HepG2 (cell line): ENCODE measurements around the gene SLC35B2. TPM values are rescaled to one million over a fixed set of nuclear protein-coding genes. Genes with fewer than 3 reads are reported as not detected.
A peak's percentile ranks its signal among the peaks of the same experiment; 100 is the strongest.

Experiments
- GZF1 ChIP-seq: sonication (generic); formaldehyde crosslinking; IDR thresholded peaks from 2 replicates; pipeline ENCODE4 v1.5.1; 2020; ENCODE audit warnings: mild to moderate bottlenecking, missing genetic modification reagents
- HMGXB4 ChIP-seq, 2 experiments: sonication (generic) in 1 of 2; formaldehyde crosslinking in 1 of 2; IDR thresholded peaks; 2 replicates each; pipeline versions ENCODE4 v1.4.0 to v1.6.1; 2018 to 2020; ENCODE audit warnings: missing genetic modification reagents in 2 of 2, borderline replicate concordance in 1 of 2, low read depth in 1 of 2, mild to moderate bottlenecking in 1 of 2, missing biosample characterization in 1 of 2
- HNRNPH1 ChIP-seq: fragments of 200-400 bp; formaldehyde crosslinking; optimal IDR thresholded peaks from 2 replicates; pipeline ENCODE3; 2017; ENCODE audit warnings: mild to moderate bottlenecking, low read depth, low read length
- KDM5B ChIP-seq: sonication (generic); formaldehyde crosslinking; IDR thresholded peaks from 2 replicates; pipeline ENCODE4 v1.4.0; 2020; ENCODE audit warnings: missing genetic modification reagents, mild to moderate bottlenecking, borderline replicate concordance
- KLF6 ChIP-seq: IDR thresholded peaks from 2 replicates; pipeline ENCODE4 v1.8.0; 2016; ENCODE audit warnings: missing biosample characterization, missing genetic modification reagents
- KMT2B ChIP-seq: IDR thresholded peaks from 2 replicates; pipeline ENCODE4 v1.6.1; 2016; ENCODE audit warnings: missing genetic modification reagents, missing compliant biosample characterization
- NFATC3 ChIP-seq: sonication (generic); formaldehyde crosslinking; IDR thresholded peaks from 2 replicates; pipeline ENCODE4 v1.5.1; 2020; ENCODE audit warnings: mild to moderate bottlenecking, missing genetic modification reagents
- REPIN1 ChIP-seq: sonication (generic); formaldehyde crosslinking; IDR thresholded peaks from 2 replicates; pipeline ENCODE4 v1.8.0; 2022; ENCODE audit warnings: missing genetic modification reagents, low read depth, mild to moderate bottlenecking, borderline replicate concordance
- RFXAP ChIP-seq: sonication (generic); formaldehyde crosslinking; IDR thresholded peaks from 2 replicates; pipeline ENCODE4 v1.4.0; 2020; ENCODE audit warnings: missing genetic modification reagents, borderline replicate concordance
- SRY ChIP-seq: sonication (generic); formaldehyde crosslinking; IDR thresholded peaks from 2 replicates; pipeline ENCODE4 v1.8.0; 2022; ENCODE audit warnings: mild to moderate bottlenecking, missing genetic modification reagents
- TFAP4 ChIP-seq: sonication (generic); IDR thresholded peaks from 2 replicates; pipeline ENCODE4 v1.6.1; 2016; ENCODE audit warnings: low read depth, borderline replicate concordance
- TFE3 ChIP-seq: IDR thresholded peaks from 2 replicates; pipeline ENCODE4 v1.6.1; 2016
- ZFP1 ChIP-seq: IDR thresholded peaks from 2 replicates; pipeline ENCODE4 v1.6.1; 2016
- ZFX ChIP-seq: sonication (generic); formaldehyde crosslinking; IDR thresholded peaks from 2 replicates; pipeline ENCODE4 v1.4.0; 2020; ENCODE audit warnings: mild to moderate bottlenecking, low read depth, missing genetic modification reagents, moderate library complexity
- ZNF234 ChIP-seq: sonication (generic); formaldehyde crosslinking; conservative IDR thresholded peaks from 2 replicates; pipeline ENCODE4 v1.5.1; 2020; ENCODE audit warnings: mild to moderate bottlenecking, missing genetic modification reagents
- polyA plus RNA-seq, 8 experiments: library from polyadenylated mRNA; depleted of rRNA in 3 of 8; stranded (reverse) in 7 of 8; unstranded in 1 of 8; fragments of >200 nt; fragmentation: Illumina TruSeq in 4 of 8; extraction: Trizol in 4 of 8; gene quantifications; 2 replicates each; pipeline versions ENCODE4 v1.2.1 to v1.2.3, GENCODE V29; 2011 to 2016; ENCODE audit warnings: low read depth in 4 of 8, missing spikeins in 1 of 8, mixed read lengths in 1 of 8; ENCODE audit not compliant: insufficient read depth in 1 of 8
- total RNA-seq, 5 experiments: library from RNA; depleted of rRNA; stranded (reverse); fragments of >200 nt; fragmentation: Illumina TruSeq; extraction: Trizol; gene quantifications; 2 replicates each; pipeline ENCODE4 v1.2.3, GENCODE V29; 2016; ENCODE audit warnings: low read depth in 1 of 5
- TF ChIP-seq, protein P1 (sequence below): sonication (generic); formaldehyde crosslinking; IDR thresholded peaks from 2 replicates; pipeline ENCODE4 v1.5.1; 2020; ENCODE audit warnings: mild to moderate bottlenecking, missing genetic modification reagents
- TF ChIP-seq, protein P2 (sequence below): sonication (generic); formaldehyde crosslinking; IDR thresholded peaks from 2 replicates; pipeline ENCODE4 v1.4.0; 2020; ENCODE audit warnings: mild to moderate bottlenecking, missing genetic modification reagents
- TF ChIP-seq, protein P3 (sequence below): sonication (generic); formaldehyde crosslinking; IDR thresholded peaks from 2 replicates; pipeline ENCODE4 v1.5.0; 2020; ENCODE audit warnings: missing genetic modification reagents

Gene SLC35B2
- total and polyA plus RNA-seq, 2 of the 13 experiments (the other 11 are each of a cell fraction or from before 2014, with no cell fraction given): 61.1 to 148 TPM

- no peak for TF ChIP-seq TFAP4
- TF ChIP-seq GZF1 (CRISPR knock-in tag): 0 out of 2 replicates have a peak, but pooled peaks have one; percentile 64
- peak; percentile 23; the same call in 1 of the 2 replicates for TF ChIP-seq ZFX (CRISPR knock-in tag)
- TF ChIP-seq KDM5B (CRISPR knock-in tag): peak; percentile 73; the same call in 1 of the 2 replicates
- no peak for TF ChIP-seq TFE3 (CRISPR knock-in tag)
- TF ChIP-seq NFATC3 (CRISPR knock-in tag): 0 out of 2 replicates have a peak, but pooled peaks have one; percentile 2
- TF ChIP-seq KMT2B: no peak
- TF ChIP-seq, protein P1, sequence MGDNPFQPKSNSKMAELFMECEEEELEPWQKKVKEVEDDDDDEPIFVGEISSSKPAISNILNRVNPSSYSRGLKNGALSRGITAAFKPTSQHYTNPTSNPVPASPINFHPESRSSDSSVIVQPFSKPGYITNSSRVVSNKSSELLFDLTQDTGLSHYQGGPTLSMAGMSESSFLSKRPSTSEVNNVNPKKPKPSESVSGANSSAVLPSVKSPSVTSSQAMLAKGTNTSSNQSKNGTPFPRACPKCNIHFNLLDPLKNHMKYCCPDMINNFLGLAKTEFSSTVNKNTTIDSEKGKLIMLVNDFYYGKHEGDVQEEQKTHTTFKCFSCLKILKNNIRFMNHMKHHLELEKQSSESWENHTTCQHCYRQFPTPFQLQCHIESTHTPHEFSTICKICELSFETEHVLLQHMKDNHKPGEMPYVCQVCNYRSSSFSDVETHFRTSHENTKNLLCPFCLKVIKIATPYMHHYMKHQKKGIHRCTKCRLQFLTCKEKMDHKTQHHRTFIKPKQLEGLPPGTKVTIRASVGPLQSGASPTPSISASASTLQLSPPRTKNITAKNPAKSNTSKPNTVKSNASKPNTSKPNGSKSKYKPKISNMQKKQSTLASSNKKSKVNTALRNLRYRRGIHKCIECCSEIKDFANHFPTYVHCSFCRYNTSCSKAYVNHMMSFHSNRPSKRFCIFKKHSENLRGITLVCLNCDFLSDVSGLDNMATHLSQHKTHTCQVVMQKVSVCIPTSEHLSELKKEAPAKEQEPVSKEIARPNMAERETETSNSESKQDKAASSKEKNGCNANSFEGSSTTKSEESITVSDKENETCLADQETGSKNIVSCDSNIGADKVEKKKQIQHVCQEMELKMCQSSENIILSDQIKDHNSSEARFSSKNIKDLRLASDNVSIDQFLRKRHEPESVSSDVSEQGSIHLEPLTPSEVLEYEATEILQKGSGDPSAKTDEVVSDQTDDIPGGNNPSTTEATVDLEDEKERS (CRISPR knock-in tag): 0 out of 2 replicates have a peak, but pooled peaks have one; percentile 21
- 0 out of 2 replicates have a peak, but pooled peaks have one; percentile 67 for TF ChIP-seq KLF6 (CRISPR knock-in tag)
- TF ChIP-seq HNRNPH1: no peak
- peak in 1 of 2 experiments; percentile 69; a peak in 3 of 4 replicates for TF ChIP-seq HMGXB4 (CRISPR knock-in tag; IDR thresholded peaks at IDR 0.05; ENCODE audit: borderline replicate concordance in 1 of 2, low read depth in 1 of 2)
- TF ChIP-seq REPIN1 (CRISPR knock-in tag): 0 out of 2 replicates have a peak, but pooled peaks have one; percentile 4
- peak; percentile 59; the same call in 1 of the 2 replicates for TF ChIP-seq ZNF234 (CRISPR knock-in tag)
- TF ChIP-seq, protein P2, sequence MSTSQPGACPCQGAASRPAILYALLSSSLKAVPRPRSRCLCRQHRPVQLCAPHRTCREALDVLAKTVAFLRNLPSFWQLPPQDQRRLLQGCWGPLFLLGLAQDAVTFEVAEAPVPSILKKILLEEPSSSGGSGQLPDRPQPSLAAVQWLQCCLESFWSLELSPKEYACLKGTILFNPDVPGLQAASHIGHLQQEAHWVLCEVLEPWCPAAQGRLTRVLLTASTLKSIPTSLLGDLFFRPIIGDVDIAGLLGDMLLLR (CRISPR knock-in tag): peak; percentile 37; the same call in 1 of the 2 replicates
- TF ChIP-seq ZFP1: no peak
- TF ChIP-seq, protein P3, sequence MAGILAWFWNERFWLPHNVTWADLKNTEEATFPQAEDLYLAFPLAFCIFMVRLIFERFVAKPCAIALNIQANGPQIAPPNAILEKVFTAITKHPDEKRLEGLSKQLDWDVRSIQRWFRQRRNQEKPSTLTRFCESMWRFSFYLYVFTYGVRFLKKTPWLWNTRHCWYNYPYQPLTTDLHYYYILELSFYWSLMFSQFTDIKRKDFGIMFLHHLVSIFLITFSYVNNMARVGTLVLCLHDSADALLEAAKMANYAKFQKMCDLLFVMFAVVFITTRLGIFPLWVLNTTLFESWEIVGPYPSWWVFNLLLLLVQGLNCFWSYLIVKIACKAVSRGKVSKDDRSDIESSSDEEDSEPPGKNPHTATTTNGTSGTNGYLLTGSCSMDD (CRISPR knock-in tag): no peak
- TF ChIP-seq RFXAP (CRISPR knock-in tag): no peak
- peak; percentile 84; the same call in 1 of the 2 replicates for TF ChIP-seq SRY (CRISPR knock-in tag)
Observed at GRCh38 chr6:44247338-44248302, 9.7 kb downstream of the SLC35B2 start (continued).
